UCSD-AML1 (cell line): ENCODE results near the gene TRMT61B.

Source experiments
- DNase-seq: peaks from one replicate; lab custom pipeline; 2025; ENCODE audit not compliant: unreplicated experiment; lab: John Stamatoyannopoulos, UW

Gene TRMT61B

DNA sequence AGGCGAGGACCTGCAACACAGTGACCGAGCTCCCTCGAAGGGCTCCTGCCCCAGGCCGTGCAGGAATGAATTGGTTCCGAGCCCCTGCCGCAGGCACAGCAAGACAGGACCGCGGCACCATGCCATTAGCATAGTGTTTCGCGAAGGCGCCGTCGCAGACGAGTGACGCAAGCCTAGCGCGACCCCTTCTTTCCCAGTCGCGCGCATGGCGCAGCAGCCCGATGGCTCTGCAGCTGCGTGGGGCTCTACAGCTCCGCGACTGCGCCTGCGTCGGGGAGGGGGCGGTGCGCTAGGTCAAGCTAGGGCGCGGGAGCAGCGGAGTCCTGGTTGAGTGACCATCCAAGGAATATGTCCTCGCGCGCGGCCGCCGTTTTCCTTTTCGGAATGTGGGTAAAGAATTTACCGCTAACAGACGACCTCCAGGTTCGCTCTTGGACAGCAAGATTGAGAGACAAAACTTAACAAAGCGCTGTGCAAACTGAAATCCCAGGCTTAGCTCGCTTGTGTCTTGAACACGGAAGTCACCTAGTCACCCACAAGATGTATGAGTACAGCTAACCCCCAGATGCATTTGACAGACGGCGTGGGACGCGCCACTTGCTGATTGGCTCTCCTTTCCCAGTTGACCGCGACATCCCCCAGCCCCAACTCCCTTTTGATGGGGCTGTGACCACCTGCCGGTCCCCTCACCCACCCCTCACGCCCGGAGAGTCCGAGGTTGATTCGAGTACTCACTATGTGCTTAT, at the start of gene TRMT61B:
TSS of gene TRMT61B (minus strand) at position 164 of the 746 bp plus-strand sequence. CDS start at position 132, 32 bp downstream.
- peak; percentile 97 for DNase-seq

DNA sequence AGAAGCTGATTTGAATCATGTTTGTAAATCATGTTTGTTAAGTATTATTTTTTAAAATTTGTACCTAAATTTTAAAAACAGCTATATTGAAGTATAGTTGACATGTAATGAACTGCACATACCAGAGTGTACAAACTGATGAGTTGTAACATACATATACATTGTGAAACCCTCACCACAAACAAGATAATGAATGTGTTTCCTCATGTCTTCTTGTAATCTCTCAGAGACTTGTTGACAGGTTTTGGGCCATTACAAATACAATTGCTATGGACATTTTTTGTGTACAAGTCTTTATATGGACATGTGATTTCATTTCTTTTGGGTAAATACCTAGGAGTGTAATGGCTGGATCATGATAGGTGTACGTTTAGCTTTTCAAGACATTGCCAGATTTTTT, 45.8 kb upstream of the TRMT61B start:
- no peak for DNase-seq

DNA sequence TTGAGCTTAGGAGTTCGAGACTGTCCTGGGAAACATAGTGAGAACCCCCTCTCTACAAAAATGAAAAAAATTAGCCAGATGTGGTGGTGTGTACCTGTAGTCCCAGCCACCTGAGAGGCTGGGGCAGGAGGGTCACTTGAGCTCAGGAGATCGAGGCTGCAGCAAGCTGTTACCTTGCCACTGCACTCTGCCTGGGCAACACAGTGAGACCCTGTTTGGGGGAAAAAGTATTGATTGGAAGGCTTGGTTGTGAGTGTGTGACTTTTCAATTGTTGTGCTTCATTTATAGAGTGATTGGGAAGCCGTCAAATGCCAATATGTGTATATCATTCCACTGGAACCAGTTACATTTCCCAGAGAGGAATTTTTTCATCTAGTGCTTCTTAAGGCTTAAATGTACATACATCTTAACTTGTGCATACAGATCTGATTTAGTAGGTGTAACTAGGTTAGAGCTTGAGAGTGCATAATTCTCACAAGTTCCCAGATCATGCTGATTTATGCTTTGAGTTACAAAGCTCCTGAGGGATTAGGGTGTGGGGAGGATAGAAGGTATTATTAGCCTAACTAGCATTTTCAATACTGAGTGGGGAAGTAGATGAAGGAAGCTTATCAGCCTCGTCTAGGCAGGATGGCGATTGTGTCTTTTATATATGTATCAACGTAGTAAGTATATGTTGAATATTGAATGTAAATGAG, 39.7 kb upstream of the TRMT61B start:
- DNase-seq: no peak

DNA sequence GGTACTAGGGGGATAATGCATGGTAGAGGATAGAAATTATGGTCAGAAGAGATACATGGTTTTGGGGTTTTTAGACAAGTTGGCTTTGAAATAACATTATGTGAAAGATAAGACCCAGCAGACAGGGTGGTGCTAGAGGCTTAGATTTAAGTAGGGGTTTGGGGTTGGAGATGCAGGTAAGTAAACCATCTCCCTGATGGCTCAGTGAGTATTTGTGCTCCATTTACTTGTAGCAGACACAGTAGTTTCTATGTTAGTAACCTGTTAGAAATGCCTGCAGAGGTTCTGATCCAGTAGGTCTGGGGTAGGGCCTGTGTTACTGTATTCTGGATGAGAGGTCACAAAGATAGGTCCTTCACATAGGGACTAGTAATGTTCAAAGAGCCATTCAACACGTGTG, 38.1 kb upstream of the TRMT61B start:
- DNase-seq: no peak

DNA sequence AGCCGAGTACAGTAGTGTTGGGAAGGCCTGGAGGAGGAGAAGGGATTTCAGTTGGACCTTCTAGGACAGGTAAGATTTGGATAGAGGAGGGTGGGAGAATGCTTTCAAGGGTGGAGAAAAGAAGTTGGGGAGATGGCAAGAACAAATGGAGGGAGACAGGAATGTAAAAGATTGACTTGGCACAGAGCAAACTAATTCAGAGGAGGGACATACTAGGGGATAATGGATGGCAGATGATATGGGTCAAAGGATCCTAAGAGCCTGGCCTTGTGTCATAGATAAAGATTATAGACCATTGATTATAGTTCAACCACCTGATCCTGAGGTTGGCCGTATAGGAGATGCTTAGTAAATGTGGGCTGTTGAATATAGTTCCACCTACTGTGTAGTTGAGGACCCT, 36.7 kb upstream of the TRMT61B start:
- no peak for DNase-seq

DNA sequence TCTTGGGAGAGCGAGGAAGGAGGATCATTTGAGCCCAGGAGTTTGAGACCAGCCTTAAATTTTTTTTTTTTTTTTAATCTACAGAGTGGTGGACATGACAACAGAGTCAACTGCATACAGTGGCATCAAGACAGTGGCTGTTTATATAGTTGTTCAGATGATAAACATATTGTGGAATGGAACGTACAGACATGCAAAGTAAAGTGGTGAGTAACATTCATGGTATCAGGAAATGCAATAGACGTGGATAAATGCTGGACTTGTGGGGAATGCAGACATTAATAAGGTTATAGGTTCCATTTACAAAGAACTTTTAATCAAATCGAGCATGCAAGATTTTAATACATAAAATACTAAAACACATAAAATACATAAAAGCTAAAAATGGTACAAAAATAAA, 36.3 kb upstream of the TRMT61B start:
- no peak for DNase-seq

DNA sequence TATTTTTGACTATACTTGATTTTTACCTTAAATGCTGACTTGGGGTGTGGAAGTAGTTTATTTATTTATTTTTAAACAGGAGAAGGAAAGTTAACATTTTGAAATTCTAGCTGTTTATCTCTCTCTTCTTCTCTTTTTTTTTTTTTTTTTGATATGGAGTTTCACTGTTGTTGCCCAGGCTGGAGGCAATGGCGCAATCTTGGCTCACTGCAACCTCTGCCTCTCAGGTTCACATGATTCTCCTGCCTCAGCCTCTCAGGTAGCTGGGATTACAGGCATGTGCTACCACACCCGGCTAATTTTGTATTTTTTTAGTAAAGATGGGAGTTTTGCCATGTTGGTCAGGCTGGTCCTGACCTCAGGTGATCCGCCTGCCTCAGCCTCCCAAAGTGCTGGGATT, 35.4 kb upstream of the TRMT61B start:
- DNase-seq: no peak

DNA sequence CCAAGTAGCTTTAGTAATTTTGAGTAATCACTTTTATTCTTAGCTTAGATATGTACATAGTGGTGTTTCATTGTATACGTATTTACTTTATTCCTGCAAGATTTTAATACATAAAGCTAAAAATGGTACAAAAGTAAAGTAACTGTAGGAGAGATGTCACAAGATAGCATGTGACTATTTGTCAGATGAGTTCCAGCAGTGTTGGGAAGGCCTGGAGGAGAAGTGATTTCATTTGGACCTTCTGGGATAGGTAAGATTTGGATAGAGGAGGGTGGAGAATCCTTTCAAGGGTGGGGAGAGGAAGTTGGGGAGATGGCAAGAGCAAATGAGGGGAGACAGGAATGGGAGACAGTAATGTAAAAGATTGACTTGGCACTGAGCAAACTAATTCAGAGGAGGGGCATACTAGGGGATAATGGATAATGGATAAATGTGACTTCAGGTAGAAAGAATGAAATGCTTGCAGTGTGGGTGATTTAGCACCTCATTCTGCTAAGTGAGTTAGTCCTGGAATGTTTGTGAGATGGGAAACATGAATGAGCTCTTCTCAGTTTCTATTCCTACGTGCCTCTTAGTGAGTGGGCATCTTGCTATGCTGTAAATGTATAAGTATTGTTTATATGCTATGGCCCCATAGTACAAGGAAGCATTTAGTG, 34.8 kb upstream of the TRMT61B start:
- DNase-seq: no peak

DNA sequence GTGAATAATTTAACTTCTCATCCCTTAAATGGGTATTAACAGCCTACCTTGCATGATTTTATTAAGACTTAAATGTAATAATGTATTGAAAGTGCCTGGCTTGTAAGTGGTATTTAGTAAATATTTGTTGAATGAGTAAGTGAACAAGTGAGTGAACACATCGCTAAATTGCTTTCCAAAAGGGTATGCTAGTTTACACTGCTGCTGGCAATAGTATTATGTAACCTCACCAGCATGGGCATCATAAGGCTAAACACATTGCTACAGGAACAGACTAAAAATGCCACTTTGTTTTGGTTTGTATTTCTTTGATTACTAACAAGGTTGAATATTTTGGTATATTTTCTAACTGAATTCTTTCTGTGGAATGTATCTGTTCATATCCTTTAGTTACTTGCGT, 34.2 kb upstream of the TRMT61B start:
- no peak for DNase-seq

DNA sequence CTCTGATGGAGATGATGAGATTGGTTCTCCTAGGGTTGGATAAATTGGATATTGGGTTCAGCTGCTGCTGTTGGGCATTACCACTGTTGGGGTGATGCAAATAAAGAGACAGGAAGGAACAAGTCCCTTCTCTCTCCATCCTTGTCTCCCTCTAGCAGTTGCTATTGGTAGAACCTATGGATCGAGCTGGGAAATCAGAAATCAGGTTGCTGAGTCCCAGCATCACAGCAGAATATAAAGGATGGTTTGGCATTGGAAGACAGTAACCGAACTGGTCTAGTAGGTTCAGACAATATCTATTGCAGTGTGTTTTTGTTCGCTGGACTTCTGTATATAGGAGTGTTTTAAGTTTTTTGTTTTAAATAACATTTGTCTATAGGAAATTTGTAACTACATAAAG, 32.5 kb upstream of the TRMT61B start:
- DNase-seq: no peak

DNA sequence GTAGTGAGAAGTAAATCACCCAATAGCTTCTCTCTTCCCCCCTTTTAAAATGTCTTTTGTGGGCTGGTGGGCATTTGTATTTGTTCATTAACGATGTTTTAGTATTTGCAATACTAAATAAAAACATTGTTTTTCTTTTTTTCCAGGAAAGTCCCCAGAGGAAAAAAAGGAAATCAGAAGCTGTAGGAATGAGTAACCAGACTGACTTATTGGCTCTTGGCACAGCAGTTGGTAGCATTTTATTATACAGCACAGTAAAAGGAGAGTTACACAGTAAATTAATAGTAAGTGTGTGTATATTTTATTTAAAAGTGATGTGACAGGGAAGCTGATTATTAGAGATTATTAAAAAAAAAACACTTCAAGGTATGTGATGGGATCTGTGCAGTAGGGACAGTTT, 31.7 kb upstream of the TRMT61B start:
- DNase-seq: no peak

DNA sequence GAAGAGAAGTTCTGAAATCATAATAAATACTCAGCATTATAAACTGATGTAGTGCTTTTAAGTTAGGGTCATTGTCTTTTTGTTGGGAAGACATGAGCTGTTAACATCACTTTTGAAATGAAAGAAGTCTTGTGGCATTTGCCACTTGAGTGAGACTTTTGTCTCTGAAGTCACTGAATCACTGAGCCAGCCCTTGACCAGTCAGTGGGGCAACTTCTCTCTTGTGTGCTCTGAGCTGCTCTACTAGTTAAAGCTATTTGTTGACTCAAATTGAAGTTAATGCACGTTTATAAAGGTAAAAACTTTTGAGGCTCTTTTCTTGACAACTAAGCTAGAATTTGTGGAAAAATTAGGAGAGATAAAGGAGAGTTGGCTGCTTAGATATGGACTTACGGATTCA, 31.1 kb upstream of the TRMT61B start:
- no peak for DNase-seq

DNA sequence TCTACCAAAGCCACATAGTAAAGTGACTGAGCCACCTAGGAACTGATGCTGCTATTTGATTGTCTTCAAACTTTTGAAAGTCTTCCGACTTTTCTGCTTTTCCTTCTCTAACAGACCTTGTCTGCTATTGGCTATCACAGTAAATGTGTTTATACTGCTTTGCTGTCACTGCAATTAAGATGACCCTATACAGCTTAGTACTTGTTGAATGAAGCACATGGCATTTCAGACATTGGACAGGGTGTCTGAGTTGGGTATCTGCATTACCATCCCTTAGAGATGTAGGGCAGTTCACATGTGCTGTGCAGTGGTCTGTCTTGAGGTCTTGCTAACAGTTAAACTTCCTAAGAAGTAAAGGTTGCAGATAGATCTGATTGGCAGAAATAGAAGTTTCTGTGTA, 27.9 kb upstream of the TRMT61B start:
- no peak for DNase-seq

DNA sequence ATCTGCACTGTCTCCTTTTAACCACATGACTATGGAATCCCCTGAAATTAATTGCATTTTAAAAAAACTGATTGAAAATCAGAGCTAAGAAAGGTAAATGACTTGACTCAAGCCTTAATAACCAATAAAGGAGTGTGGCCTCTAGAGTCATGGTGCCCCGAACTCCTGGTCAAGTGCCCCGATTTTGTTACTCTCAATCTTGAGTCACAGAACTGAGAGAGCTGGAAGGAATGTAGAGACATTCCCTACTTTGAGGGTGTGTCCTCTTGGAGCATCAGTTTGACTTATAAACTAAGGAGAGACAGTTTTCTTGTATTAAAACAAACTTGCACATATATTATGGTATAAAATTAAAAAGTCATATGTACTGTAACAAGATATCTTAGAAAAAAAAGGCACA, 26.8 kb upstream of the TRMT61B start:
- DNase-seq: no peak

DNA sequence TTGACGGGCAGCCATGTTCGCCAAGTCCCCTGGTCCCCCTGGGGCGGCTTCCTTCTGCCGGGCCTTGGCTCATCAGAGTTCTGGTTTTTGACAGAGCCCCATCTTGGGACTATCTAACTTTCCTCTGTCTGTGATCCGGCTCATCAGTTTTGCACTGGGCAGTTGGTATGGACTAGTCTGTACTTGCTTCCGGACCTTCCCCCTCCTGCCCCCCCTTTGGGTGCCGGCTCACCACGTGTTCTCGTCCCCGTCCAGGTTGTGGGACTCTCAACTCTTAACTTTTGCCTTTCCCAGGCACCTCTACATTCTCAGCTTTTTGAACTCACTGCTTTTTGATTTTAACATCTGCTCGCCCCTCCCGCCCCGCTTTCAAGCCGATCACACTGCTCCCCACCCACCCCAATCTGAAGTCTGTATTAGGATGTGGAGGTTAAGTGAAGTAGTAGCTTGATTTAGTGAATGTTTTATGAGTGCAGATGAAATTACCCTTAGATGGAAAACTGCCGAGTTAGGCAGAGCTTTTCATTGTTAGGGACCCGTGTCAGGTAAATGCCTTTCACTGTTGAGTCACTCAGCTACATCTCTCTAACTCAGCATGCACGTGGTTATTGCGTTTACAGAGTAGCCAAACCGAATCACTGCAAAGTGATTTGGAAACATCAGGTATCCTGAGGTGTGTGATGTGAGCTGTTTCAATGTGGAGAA, 25.2 kb upstream of the TRMT61B start:
- peak; percentile 46 for DNase-seq

DNA sequence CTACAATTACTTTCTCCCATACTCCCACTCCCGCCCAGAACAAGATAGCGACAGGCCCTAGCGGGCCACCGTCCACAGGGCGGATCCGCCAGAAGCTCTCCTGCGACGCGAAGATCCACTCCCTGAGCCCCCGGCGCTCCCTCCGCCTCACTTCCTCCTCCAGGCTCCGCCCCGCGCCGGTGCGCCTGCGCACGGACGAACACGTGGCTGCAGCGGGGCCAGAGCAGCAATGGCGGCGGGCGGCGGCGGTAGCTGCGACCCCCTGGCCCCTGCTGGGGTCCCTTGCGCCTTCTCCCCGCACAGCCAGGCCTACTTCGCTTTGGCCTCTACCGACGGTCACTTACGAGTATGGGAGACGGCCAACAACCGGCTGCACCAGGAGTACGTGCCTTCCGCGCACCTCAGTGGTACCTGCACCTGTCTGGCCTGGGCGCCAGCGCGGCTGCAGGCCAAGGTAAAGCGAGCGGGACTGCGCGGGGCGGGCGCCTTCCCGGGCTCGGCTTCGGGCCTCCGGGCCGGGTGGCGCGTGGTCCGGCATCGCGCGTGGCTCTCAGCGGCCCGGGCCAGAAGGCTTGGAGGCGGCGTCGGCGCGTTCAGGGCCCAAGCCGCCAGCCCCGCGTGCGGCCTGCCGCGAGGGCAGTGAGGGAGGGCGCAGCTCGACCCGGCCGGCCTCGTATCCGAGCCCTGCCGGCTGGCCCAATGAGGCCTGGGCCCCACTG, 24.5 kb upstream of the TRMT61B start, which contains the start of gene WDR43:
TSS of gene WDR43 (plus strand) at position 198 of the 719 bp plus-strand sequence. CDS start at position 230, 32 bp downstream.
- peak; percentile 99 for DNase-seq

DNA sequence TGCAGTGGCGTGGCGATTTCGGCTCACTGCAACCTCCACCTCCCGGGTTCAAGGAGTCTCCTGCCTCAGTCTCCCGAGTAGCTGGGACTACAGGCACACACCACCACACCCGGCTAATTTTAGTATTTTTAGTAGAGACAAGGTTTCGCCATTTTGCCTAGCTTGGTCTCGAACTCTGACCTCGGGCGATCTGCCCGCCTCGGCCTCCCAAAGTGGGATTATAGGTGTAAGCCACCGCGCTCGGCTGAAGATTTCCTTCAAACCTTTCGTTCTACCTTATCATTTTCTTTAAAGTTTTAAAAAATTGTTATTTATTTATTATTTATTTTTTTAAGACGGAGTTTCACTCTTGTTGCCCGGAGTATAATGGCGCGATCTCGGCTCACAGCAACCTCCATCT, 23.4 kb upstream of the TRMT61B start:
- DNase-seq: no peak

DNA sequence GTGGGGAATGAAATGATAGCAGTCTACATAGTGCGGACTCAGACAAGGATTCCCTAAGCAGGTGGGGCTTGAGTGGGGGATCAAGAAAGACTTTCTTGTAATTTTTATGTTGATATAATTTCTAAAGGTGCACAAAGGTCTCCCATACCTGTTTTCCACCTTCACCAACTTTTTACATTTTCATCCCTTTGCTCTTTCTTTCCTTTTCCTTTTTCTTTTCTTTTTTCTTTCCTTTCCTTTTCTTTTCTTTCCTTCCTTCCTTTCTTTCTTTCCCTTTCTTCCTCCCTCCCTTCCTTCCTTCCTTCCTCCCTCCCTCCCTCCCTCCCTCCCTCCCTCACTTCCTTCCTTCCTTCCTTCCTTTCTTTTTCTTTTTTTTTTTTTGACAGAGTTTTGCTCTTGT, 10.1 kb upstream of the TRMT61B start:
- no peak for DNase-seq

DNA sequence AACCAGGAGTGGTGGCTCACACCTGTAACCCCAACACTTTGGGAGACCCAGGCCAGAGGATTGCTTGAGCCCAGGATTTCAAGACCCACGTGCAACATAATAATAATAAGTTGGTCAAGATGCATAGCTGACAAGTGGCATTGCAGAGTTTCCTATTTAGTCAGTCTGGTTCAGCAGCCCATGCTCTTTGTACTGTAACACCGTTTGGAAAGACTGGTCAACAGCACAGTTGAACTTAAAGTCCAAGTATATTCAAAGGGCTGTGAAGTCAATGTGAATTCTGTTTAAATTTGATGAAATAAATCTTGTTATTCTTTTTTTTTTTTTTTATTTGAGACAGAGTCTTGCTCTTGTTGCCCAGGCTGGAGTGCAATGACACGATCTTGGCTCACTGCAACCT, 1.5 kb upstream of the TRMT61B start:
- no peak for DNase-seq

DNA sequence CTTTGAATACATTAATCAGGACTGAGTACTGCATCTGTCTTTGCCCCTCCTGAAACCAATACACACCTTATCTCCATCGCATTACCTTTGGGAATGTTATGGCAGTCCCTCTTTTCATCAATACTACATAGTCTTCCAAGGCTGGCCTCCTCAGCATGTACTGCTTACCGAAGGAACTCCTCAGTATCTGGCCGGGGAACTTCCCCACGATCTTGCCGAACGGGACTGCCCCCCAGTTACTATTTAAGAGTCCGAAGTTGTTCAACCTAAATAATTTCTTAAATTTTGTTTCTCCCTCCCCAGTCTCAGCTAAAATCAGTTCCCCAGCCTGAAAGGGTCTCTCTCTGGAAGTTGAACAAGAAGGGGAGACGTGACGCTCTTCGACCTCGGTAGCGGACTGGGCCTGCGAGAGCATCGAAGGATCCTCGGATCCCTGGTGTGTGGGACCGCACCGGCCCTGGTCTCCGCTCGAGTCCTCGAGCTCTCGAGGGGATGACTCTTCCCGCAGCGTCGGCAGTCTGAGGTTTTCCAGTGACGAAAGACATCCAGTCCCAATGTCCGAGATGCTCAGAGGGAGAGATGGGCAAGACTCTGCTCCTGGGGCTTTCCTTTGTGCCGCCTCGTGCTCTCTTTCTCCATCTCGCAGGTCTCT, 489 bp downstream of the TRMT61B start:
- DNase-seq: no peak
